HG03103 (cell line): ENCODE measurements around the gene SNRPD3.
"Not testable (repeated sequence)": the region's sequence is repeated elsewhere in the genome, so short reads cannot be mapped to it uniquely, and the experiment has no call there.

Experiments used
- ATAC-seq: cut with Tn5 transposase; IDR thresholded peaks from one replicate; pipeline ENCODE4 v1.9.1; 2021; ENCODE audit warnings: low read depth; ENCODE audit not compliant: unreplicated experiment

The SNRPD3 gene

DNA sequence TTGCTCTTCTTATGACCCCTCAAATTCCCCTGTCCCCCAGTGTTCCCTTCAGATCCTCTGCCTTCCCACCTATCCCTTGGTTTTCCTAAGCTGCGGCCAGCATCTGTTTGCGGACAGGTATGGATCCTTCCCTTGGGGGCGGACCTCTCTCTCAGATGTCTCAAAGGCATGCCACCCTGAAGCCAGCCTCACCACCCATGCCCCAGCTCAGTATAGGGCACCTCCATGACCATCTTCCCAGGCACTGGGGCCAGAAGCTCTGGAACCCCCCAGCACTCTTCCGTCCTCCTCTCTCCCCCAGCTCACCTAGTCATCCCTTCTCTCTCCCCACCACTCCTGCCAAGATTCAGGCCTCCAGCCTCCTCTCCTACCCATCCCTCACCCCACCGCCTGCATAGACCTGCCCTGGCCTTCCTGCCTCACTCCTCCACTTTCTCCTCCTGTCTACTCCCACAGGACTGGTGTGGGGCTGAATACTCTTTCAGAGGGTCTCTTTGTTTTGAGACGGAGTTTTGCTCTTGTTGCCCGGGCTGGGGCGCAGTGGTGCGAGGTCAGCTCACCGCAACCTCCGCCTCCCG, 34.9 kb downstream of the SNRPD3 start:
- ATAC-seq, result no peak

DNA sequence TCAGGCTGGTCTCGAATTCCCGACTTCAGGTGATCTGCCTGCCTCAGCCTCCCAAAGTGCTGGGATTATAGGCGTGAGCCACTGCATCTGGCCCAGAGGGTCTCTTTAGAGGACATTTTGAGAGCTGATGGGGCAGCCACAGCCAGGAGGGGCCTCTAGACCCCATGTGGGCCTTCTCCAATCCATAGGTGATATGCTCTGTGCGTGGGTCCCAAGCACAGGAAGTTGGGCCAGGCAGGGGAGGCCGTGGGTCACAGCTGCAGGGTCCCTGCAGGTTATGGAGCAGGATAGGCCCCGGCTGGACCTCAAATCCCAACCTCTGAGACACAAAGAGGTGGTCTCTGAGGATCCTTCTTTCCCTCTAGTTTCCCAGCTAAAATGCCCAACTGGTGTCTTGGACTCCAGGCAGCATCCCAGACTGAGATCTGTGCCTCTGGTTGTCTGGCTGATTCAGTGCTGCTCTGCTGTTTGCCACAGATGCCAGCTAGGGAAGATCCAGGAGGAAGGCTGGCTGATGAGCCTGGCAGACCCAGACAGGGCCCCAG, 35.6 kb downstream of the SNRPD3 start:
- no peak for ATAC-seq

DNA sequence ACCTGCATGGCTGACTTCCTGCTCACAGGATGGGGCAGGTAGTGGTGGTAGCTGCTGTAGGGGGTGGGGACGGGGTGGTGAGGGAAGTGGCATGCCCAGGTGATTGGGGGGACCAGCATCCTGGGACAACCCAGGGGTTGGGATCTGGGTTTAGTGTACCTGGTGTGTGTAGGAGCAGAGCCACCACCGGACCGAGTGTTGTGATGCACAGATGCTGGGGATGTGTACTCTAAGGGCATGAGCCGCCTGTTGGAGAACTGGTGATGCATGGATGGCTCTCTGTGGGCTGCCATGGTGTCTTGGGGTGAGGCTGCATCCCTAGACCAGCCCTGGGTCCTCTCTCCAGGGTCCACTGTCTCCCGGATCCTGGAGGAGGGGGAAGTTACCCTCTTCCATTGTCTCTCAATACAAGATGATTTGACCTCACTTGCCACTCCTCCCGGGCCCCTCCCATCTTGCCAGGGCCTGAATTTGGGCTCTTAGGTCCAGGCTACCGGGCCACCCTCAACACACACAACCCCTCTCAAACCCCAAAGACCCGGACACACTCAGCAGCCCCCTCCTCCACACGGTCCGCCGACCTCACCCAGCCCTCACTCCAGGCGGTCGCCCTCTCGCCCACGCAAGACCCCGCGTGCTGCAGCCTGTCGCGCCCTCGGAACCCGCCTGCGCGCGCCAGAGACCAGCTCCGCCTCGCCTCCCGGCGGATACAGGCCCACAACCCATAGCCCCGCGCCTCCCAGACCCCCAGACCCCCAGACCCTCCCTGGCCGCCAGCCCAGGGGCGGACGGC, 36.5 kb downstream of the SNRPD3 start:
- ATAC-seq, result no peak

DNA sequence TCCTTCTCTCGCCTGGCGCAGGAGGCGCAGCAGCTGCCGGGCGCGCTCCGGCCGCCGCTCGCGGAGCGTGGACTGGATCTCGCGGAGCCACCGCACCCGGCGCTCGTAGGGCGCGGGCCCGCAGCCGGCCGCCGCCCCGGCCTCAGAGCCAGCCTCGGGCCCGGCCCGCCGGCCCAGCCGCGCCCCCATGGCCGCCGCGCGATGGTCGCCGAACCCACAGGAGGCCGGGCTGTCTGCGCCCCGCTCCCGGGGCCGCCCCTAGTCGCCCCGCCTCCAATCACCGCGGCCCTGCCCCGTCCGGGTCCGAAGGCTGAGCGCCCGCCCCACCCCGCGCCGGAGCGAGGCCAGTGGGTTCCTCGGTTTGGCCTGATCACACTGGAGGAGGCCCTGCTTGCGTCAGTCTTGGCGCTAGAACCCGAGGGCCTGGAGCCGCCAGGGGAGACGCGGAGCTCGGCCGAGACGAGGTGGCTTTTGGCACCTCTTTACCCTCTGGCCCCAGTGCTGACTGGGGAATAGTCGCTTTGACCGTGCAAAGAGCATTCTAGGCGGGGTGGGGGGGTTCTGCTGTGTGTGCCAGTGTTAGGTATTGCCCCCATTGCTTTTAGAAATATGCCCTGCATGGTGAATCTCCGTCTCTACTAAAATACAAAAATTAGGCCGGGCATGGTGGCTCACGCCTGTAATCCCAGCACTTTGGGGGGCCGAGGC, 37.2 kb downstream of the SNRPD3 start, which contains the start of gene LRRC75B:
LRRC75B (minus strand) TSS at position 223 of the 708 bp plus-strand sequence; CDS start at position 189, 34 bp downstream.
- peak; percentile 55 for ATAC-seq

DNA sequence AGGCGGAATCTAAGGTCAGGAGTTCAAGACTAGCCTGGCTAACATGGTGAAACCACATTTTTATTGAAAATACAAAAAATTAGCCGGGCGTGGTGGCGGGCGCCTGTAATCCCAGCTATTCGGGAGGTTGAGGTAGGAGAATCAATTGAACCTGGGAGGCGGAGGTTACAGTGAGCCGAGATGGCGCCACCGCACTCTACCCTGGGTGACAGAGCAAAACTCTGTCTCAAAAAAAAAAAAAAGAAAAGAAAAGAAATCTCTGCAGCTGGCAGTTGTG, 37.7 kb downstream of the SNRPD3 start:
- ATAC-seq, result not testable (repeated sequence)

DNA sequence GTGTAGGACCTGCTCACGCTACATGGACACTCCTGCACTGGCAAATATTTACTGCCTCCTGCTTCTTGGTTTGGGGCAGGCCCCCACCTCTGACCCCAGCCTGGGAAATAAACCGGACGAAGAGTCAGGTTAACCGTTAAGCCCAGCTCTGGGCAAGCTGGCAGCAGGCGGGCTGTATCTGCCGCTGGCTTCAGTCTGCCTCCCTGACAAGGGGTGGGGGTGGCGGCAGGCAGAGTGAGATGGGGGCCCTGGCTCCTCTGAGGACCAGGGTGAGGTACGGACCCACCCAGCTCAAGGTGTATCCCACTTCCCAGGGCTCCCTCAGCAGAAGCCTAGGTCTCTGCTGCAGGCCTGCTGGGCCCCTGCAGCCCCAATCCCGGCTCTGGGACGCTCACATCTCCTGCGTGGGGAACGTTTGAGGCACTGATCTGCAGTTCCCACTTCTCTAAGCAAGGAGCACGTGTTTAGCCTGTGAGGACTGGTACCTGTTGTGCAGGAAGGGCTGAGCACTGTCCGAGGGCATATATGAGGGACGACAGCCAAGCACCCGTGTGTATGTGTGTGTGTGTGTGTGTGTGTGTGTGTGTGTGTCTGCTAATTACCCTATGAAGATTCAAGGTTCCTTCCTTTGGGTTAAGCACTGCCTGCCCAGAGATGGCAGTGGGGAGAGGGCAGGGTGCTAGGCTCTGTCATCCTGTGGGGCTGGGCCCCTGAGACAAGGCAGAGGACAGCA, 38.2 kb downstream of the SNRPD3 start:
- ATAC-seq, result no peak

DNA sequence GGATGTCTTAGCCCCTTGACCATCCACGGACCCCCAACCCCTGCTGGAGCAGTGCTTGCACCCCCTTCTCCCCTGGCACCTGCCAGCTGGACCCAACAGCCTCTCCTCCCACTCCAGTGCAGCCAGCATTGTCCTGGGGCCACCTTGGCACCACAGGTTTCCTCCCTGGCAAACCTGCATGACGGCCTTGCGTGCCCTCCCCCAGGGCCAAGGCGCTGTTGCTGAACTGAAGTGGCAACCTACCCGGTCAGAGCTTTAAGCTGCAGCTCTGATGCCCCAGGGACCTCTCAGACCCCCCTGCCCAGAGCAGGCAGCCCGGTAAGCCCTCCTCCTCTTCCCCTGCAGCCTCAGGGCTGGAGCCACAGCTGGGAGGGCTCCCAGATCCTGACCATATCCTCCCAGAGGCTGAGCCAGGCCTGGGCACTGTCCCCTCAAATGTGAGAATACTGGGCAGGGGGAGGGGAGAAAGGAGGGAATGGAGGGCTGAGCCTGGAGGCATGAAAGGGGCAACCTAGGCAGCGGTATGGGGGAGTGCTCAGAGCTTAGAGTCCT, 38.8 kb downstream of the SNRPD3 start:
- no peak for ATAC-seq

DNA sequence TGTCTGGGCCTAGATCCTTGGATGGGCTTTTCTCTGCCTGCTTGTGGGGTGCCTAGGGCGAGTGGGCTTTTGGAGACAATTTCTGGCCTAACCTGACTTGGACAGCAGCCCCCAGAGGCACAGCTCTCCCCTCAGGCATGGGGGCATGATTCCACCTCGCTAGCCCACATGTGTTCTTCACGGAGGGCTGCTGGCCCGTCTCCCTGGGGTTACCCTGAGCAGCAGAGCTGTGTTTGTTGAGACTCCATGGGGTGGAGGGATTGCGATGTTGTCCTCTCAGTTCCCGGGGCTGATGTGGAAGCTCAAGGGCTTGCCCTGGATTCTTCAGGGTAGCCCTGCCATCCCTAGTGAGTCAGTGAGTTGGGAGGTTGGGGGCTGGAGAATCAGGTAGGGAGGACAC, 39.4 kb downstream of the SNRPD3 start:
- no peak for ATAC-seq

DNA sequence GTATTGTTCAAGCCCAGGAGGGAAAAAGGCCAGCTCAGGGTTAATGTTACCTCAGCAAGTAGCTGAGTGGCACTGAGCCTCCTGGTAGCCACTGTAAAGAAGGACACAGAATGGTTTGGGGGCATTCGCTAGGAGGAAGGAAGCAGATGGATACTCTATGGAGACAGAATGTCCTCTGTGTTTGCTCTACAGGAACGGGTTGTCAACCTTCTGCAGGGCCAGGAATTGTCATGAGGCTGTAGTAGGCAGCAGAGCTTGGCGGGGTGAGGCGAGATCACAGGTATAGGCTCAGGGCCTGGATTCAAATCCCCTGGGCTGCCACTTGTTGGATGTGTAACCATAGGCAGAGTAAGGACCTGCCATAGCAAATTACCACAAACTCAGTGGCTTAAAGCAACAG, 40.1 kb downstream of the SNRPD3 start:
- no peak for ATAC-seq

DNA sequence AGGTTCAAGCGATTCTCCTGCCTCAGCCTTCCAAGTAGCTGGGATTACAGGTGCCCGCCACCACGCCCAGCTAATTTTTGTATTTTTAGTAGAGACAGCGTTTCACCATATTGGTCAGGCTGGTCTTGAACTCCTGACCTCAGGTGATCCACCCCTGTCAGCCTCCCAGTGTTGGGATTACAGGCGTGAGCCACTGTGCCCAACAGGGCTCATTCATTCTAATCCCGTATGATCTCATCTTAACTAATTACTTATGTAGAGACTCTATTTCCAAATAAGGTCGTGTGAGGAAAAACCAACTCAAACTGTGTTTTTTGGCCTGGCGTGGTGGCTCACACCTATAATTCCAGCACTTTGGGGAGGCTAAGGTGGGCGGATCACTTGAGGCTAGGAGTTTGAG, 41.3 kb downstream of the SNRPD3 start:
- not testable (repeated sequence) for ATAC-seq

DNA sequence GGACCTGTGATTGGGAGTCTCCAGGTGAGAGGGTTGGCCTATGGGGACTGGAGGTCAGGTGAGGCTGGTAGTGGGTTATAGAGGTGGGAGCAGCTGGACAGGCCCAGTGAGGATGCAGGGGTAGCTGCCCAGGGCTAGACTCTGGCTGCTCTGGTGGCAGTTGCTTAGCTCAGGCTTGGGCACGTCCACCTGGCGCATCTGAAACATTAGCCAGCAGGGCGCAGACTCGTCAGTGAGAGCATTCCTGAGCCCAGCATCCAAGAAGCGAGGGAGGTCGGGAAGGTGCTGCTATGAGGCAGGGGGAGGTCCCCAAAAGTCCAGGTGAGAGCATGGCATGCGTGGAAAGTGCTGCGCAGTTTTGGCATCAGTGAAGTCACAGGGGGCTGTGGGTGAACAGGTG, 43.7 kb downstream of the SNRPD3 start:
- ATAC-seq, result no peak

DNA sequence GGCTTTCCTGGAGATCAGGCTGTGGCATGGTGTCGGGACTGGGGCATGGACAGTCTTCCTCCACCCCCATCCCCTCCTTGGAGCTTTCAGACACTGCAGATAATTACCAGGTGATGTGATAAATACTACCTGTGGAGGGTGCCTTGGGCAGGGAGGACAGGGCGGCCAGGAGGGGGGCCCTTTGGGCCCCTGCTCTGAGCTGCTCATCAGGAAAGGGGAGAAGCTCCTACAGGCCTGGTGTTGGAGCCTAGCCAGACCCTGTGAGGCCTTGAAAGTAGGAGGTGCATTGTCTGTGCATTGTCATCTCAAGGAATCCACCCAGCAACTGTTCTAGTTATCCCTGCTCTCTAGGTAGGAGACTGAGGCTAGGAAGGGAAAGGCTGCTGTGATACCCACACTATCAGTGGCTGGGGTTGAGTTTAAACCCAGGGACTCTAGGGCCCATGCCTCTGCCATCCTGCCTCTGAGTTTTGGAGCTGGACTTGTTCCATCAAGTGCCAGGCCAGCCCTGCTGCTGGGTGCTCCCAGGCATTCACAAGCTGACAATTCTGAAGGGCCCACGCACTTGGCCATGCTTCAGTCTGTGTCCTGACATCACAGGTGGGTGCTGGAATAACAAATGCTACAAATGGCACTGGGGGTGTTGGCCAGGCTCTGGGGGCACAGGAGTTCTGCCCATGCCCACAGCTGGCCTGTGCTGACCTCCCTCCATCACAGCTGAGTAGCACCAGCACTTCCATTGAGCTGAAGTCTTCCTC, 44.3 kb downstream of the SNRPD3 start:
- not testable (repeated sequence) for ATAC-seq

DNA sequence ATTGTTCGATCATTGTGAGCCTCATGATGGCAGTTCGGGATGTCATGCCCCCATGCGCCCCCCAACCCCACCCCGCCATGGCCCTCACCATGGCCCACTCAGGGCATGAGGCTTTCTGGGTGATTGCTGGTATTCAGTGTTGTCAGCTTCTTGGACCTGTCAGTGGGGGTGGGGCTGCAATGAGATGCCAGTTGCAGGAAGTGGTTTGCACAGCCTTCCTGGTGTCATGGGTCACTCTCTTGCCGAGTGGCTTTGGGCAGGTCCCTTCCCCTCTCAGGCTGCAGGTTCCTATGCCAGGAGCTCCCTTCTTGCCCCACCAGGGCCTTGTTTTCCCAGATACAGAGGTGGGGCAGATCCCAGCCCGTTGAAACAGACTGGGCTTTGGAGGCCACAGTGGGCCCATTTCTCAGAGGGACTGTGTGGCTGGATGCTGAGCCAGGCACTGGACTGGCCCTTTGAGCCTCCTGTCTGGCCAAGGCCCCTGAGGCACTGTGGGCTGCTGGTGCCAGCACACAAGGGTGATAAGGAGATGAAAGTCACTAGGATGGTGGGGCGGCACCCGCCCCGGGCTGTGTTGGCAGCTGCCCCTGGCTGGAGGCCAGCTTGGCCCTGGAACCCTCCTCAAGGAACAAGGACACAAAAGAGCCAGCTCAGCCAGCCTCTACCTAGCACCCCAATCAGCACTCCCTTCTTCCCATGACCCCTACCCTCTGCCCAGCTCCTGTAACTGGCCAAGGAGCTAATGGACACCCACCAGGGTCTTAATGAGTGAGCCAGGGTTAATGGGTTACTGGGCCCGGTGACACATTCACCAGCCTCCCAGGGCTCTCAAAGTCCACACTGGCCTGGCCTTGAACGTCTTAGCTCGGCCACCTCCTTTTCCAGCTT, 45.7 kb downstream of the SNRPD3 start:
- ATAC-seq, result no peak

DNA sequence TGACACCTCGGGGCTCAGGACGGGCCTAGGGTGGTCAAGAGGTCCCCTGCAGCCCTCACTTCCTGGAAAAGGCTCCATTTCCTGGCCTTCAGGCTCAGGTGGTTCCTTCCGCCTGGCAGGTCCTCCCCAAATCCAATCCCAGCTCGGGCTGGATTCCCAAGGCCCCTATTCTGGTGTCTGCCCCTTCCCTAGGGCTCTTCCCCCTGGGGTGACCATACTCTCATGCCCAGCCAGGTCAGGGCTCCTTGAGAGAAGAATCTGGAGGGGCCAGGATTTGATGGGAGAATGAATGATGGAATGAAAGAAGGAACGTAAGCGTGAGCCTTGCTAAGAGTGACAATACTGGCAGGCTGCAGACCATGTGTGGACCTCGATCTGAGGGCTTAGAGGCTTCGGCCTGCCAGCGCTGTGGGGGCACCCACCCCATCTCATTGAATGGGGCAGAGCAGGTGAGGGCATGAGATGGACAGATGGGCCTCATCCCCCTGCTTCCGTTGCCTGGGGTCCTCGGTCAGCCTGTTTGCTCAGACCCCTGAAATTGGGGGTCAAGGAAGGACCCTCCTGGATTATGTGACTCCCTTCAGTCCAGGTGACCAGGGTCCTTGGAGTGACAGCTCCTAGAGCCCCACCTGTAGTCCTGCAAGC, 46.4 kb downstream of the SNRPD3 start:
- ATAC-seq, result not testable (repeated sequence)

DNA sequence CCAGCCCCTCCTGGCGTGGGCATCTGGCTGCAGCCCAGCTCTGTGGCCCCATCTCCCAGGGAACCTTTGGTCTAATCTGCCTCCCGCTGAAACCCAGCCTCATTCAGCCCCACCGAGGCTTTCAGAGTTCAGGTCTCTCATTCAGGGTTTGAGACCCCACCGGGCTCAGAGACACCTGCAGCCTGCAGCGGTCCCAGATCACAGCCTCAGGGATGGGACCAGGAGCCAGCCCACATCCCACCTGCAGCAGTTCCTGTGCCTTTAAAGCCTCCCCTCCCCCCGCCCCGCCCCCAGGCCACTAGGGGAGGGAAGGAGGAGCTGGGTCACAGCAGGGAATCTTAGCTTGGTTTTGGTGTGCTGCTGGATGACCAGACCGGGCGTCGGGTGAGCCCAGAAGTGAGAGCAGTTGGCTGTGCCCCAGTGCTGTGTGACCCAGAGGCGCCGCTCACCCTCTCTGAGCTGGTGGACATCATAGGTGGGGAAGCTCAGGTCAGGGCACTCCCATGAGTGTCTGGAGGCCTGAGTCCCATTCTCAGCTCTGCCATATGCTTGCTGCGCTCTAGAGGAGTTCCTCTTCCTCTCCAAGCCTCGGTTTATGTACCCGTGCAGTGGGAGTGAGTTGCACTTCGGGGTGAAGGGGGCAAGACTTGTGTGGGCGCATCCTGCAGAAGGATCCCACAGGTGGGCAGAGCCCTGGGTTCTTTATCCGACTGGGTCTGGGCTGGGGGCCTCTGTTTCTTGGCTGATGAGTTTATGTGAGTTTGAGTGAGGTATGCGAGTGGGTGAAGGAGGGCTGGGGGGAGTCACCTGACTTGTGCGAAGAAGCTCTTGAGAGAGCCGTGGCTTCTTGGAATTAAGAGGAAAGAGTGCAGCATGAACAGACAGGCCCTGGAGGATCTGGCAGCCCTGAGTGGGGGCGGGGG, 47.3 kb downstream of the SNRPD3 start, which contains the start of gene GGT1:
GGT1 (plus strand) TSS at position 347 of the 923 bp plus-strand sequence. CDS start 7,889 bp downstream, outside the sequence.
- ATAC-seq, result not testable (repeated sequence)

DNA sequence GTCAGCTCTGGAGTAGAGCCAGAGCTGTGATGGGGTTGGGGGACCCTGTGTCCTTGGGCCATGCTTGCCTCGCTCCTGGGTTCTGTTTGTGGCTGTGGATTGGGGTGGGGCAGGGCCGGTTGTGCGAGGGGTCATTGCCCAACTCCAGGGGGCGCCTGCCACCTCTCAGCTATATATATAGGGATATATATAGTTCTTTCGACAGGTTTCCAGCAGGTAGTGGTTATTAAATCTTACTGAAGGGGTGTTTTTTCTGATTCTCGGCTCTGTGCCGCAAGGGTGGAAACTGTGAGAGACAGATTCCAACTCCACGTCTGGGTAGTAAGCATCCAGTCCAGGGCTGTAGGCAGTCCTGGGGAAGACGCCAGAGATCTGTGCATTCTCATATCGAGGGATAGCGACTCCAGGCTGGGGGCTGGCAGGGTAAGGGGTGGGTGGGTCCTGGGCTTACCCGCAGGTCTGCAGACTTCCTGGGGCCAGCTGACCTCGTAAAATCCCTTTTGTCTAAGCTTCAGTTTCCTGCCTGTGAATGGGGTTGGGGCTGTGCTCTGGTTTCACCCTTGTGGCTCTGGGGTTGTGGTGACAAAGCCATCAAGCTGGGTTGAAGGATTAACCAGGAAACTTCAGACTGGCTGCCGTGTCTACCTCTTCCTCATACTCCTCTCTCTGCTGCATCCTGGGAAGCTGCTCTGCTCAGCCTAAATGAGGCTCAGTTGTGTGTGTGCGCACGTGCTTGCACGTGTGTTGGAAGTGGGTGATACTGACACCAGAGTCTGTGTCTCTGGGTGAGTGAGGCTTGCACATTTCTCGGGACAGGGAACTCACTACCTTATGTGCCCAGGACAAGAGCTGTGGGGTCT, 48.2 kb downstream of the SNRPD3 start:
- not testable (repeated sequence) for ATAC-seq
